ENCODE data around the gene COG4.

Gene COG4

DNA sequence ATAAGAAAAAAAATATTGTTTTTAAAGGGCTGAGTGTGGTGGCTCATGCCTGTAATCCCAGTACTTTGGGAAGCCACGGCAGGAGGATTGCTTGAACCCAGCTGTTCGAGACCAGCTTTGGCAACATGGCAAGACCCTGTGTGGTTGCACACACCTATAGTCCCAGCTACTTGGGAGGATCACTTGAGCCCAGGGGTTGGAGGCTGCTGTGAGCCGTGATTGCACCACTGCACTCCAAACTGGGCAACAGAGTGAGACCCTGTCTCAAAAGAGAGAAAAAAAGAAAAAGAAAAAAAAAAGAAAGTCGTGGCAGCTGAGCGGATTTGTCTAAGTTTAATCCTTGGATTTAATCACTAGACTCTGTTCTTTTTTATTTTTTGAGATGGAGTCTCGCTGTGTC is 75.3 kb downstream of the COG4 start:
- no peak for TF ChIP-seq CTCF (conservative IDR thresholded peaks at IDR 0.05; ENCODE audit: low read length)
- no peak overlapping the region for H3K4me3 ChIP-seq (ENCODE audit: low read length)
- no peak for DNase-seq (ENCODE audit: low read depth)

DNA sequence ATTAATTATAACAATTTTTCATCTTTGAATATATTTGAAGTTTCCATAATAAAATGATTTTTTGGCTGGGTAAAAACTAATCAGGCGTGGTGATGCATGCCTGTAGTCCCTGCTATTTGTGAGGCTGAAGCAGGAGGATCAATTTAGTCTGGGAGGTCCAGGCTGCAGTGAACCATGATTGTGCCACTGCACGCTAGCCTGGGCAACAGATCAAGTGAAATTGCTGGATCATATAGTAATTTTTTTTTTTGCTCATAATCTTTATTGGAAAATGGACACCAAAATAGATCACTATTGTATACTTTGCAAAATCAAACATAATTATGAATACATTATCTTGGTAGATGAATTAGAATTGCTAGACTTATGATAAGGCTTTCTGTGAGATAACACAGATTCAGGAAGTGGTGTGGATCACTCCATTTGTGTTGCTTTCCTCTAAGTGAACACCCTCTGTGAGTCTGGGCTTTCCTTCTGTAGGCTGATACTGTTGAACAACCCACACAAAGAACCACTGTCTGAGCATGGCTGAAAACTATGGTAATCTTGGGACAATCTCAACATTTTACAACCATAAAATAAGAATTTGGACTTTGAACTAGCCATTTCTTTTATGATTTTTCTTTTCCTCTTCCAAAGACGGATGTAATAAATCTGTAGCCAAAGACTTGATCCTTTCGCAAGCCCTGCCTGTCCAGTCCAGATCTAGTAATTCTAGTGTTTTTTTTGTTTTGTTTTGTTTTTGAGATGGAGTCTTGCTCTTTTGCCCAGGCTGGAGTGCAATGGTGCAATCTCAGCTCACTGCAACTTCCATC is 78.9 kb downstream of the COG4 start:
- peak; percentile 53 for DNase-seq (ENCODE audit: low read depth)
- no peak overlapping the region for H3K4me3 ChIP-seq (ENCODE audit: low read length)
- TF ChIP-seq CTCF (conservative IDR thresholded peaks at IDR 0.05; ENCODE audit: low read length) = no peak

DNA sequence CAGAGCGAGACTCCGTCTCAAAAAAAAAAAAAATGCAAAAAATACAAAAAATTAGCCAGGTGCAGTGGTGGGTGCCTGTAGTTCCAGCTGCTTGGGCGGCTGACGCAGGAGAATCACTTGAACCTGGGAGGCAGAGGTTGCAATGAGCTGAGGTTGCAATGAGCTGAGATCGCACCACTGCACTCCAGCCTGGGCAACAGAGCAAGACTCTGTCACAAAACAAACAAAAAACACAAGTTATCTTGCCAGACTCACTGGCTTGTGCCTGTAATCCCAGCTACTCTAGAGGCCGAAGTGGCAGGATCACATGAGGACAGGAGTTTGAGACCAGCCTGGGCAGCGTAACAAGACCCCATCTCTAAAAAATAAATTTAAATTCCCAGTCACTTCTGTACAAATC is 81.0 kb downstream of the COG4 start:
- no peak for DNase-seq (ENCODE audit: low read depth)
- no peak overlapping the region for H3K4me3 ChIP-seq (ENCODE audit: low read length)
- no peak for TF ChIP-seq CTCF (conservative IDR thresholded peaks at IDR 0.05; ENCODE audit: low read length)

GRCh38 chr16:70441406-70441990 is 81.9 kb downstream of the COG4 start:
- no peak overlapping the region for H3K4me3 ChIP-seq (ENCODE audit: low read length)
- TF ChIP-seq CTCF (conservative IDR thresholded peaks at IDR 0.05; ENCODE audit: low read length) = no peak
- DNase-seq (ENCODE audit: low read depth) = no peak

DNA sequence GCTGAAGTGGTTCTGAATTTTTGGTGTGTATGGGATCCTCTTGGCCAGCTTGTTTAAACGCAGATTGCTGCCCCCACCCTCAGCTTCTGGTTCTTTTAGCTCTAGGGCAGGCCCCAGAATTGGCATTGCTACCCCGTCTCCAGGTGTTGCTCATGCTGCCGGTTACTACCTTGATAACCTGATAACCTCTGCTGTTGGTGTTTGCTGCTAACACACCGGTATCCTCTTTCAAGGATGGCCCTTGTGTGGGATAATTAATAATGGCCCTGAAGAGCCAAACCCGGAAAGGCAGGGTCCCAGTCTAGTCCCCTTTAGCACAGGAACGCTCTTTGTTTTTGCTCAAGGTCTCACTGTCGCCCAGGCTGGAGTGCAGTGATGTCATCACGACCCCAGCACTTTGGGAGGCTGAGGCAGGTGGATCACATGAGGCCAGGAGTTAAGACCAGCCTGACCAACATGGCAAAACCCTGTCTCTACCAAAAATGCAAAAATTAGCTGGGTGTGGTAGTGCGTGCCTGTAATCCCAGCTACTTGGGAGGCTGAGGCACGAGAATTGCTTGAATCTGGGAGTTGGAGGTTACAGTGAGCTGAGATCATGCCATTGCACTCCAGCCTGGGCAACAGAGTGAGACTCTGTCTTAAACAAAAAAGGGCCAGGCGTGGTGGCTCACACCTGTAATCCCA is 83.2 kb downstream of the COG4 start:
- no peak overlapping the region for H3K4me3 ChIP-seq (ENCODE audit: low read length)
- no peak for DNase-seq (ENCODE audit: low read depth)
- no peak for TF ChIP-seq CTCF (conservative IDR thresholded peaks at IDR 0.05; ENCODE audit: low read length)

DNA sequence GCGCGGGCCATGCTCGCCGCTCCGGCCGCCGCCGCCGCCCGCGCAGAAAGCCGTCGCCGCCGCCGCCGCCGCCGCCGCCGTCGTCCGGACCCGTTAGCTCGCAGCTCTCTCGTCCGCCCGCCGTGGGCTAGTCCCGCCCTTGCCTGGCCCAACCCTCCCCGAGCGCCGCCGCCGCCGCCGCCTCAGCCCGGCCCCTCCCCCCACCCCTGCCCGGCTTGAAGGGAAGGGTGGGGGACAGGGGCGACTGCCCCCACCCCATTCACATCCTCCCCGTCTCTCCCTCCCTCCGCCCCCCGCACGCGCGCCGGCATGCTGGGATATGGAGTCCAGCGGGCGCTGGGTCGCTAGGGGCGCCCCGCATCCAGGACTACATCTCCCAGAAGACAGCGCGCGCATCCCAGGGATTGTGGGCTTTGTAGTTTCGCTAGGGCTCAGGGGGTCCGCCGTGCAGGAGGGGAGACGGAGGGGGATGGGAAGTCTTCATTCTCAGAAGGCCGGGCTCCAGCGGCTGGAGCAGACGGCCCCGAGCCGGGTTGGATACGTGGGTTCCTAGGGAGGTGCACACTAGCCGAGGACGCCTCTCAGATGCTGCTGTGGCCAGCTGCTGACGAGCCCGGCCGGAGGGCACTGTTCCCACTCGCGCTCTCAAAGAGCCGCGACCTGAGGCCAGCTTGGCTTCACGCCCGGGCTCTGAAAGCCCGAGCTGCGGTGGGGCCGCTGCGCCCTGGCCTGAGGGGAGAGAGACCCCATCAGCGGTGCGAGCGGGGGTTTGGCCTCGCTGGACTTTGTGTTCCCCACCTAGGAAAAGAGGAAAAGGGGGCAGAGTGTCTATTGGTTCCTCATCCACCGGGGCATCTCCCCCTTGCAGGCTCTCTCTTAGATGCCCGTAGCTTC is 84.1 kb downstream of the COG4 start, which contains the start of gene ST3GAL2:
ST3GAL2 (minus strand) TSS at position 132 of the 894 bp plus-strand sequence. CDS start 40,570 bp downstream, outside the sequence.
- DNase-seq (ENCODE audit: low read depth) = peak; percentile 92
- peak within 1 kb of the TSS; percentile 92 for H3K4me3 ChIP-seq (ENCODE audit: low read length)
- no peak; the same call in 1 of the 2 replicates for TF ChIP-seq CTCF (conservative IDR thresholded peaks at IDR 0.05; ENCODE audit: low read length)
